A673 (cell line): ENCODE measurements around the gene GPRC5C.
A peak's percentile ranks its signal among the peaks of the same experiment; 100 is the strongest.

Experiments
- CTCF ChIP-seq: fragments of 300-800, 200-600 bp; sonication (generic); conservative IDR thresholded peaks from 2 replicates; pipeline ENCODE4 v1.5.1; 2017; ENCODE audit warnings: low read depth, mild to moderate bottlenecking, antibody characterized with exemption, low read length, moderate library complexity, mixed read lengths
- EZH2 ChIP-seq: fragments of 200-600 bp; sonication (generic); IDR thresholded peaks from 2 replicates; pipeline ENCODE4 v1.6.1; 2017; ENCODE audit warnings: borderline replicate concordance, low read depth, mild to moderate bottlenecking, mixed read lengths, antibody characterized with exemption, low read length; ENCODE audit not compliant: poor library complexity, severe bottlenecking

GRCh38 chr17:74430706-74431567, 951 bp upstream of the GPRC5C start:
- no peak for TF ChIP-seq CTCF
- peak; percentile 54 for TF ChIP-seq EZH2
